Liver (tissue), 9 donors: Measurements from ENCODE around the gene TP63. TPM values are rescaled to one million over a fixed set of nuclear protein-coding genes. Genes with fewer than 3 reads are reported as not detected.
A peak's percentile ranks its signal among the peaks of the same experiment; 100 is the strongest.
"Not testable (repeated sequence)": the region's sequence is repeated elsewhere in the genome, so short reads cannot be mapped to it uniquely, and the experiment has no call there.

Source experiments
- DNase-seq: peaks from one replicate; pipeline ENCODE4 v3.0.0-alpha.2; 2017; ENCODE audit warnings: low spot score
- H3K27ac ChIP-seq, 2 donors: one replicate each; pipeline ENCODE4 v1.7.0; 2013; ENCODE audit warnings: inconsistent platforms in 2 of 2, low read length in 2 of 2, control low read depth in 1 of 2, low read depth in 1 of 2, mild to moderate bottlenecking in 1 of 2
- H3K27me3 ChIP-seq, 4 donors: one replicate each; pipeline versions ENCODE4 v1.6.1 to v1.7.0; 2013; ENCODE audit warnings: low read length in 3 of 4, inconsistent platforms in 1 of 4, mild to moderate bottlenecking in 1 of 4, moderate library complexity in 1 of 4; ENCODE audit not compliant: control insufficient read depth in 4 of 4, insufficient read depth in 4 of 4
- H3K36me3 ChIP-seq, 4 donors: one replicate each; pipeline versions ENCODE4 v1.6.1 to v1.7.0; 2013; ENCODE audit warnings: low read length in 3 of 4, mild to moderate bottlenecking in 3 of 4, low read depth in 1 of 4, moderate library complexity in 1 of 4; ENCODE audit not compliant: control insufficient read depth in 4 of 4, insufficient read depth in 3 of 4
- H3K4me1 ChIP-seq, 4 donors: one replicate each; pipeline versions ENCODE4 v1.6.1 to v1.7.0; 2013; ENCODE audit warnings: low read length in 3 of 4, mild to moderate bottlenecking in 3 of 4, moderate library complexity in 1 of 4; ENCODE audit not compliant: control insufficient read depth in 4 of 4, insufficient read depth in 4 of 4
- H3K4me3 ChIP-seq, 3 donors: one replicate each; pipeline versions ENCODE4 v1.6.1 to v1.7.0; 2013; ENCODE audit warnings: low read length in 3 of 3, control low read depth in 1 of 3, low read depth in 1 of 3, mild to moderate bottlenecking in 1 of 3
- H3K9ac ChIP-seq, 2 donors: one replicate each; pipeline ENCODE4 v1.7.0; 2013; ENCODE audit warnings: low read length in 2 of 2, mild to moderate bottlenecking in 2 of 2, moderate library complexity in 2 of 2, control low read depth in 1 of 2, low read depth in 1 of 2
- H3K9me3 ChIP-seq, 4 donors: one replicate each; pipeline versions ENCODE4 v1.6.1 to v1.7.0; 2013; ENCODE audit warnings: low read length in 3 of 4; ENCODE audit not compliant: control insufficient read depth in 4 of 4
- ATF3 ChIP-seq: IDR thresholded peaks from 2 replicates; pipeline ENCODE4 v1.6.1; 2016; ENCODE audit warnings: antibody characterized with exemption
- FOXA1 ChIP-seq: IDR thresholded peaks from 2 replicates; pipeline ENCODE4 v1.6.1; 2016; ENCODE audit warnings: antibody characterized with exemption
- HNF4A ChIP-seq, 2 donors: conservative IDR thresholded peaks; 2 replicates each; pipeline ENCODE4 v1.6.1; 2016; ENCODE audit warnings: antibody characterized with exemption in 2 of 2, mild to moderate bottlenecking in 2 of 2
- HNF4G ChIP-seq: IDR thresholded peaks from 2 replicates; pipeline ENCODE4 v1.6.1; 2016; ENCODE audit warnings: antibody characterized with exemption
- JUND ChIP-seq, 2 donors: IDR thresholded peaks; 2 replicates each; pipeline ENCODE4 v1.6.1; 2016; ENCODE audit warnings: antibody characterized with exemption in 2 of 2
- MAX ChIP-seq: IDR thresholded peaks from 2 replicates; pipeline ENCODE4 v1.6.1; 2016; ENCODE audit warnings: antibody characterized with exemption
- RAD21 ChIP-seq, 2 donors: IDR thresholded peaks; 2 replicates each; pipeline ENCODE4 v1.6.1; 2016; ENCODE audit warnings: antibody characterized with exemption in 2 of 2, mild to moderate bottlenecking in 2 of 2
- RXRA ChIP-seq, 2 donors: IDR thresholded peaks; 2 replicates each; pipeline ENCODE4 v1.6.1; 2017 to 2018; ENCODE audit warnings: antibody characterized with exemption in 2 of 2, mild to moderate bottlenecking in 1 of 2
- TAF1 ChIP-seq: conservative IDR thresholded peaks from 2 replicates; pipeline ENCODE4 v1.6.1; 2016; ENCODE audit warnings: antibody characterized with exemption, mild to moderate bottlenecking
- YY1 ChIP-seq: IDR thresholded peaks from 2 replicates; pipeline ENCODE4 v1.6.1; 2016; ENCODE audit warnings: antibody characterized with exemption, mild to moderate bottlenecking
- ZBTB33 ChIP-seq: IDR thresholded peaks from 2 replicates; pipeline ENCODE4 v1.6.1; 2016; ENCODE audit warnings: antibody characterized with exemption
- WGBS: extraction: QIAGEN DNeasy Blood & Tissue Kit; methylation state at CpG from one replicate; pipeline ENCODE4 v1.1.7; 2013; 5-methylcytosine and 5-hydroxymethylcytosine counted together
- polyA plus RNA-seq, 2 donors: library from polyadenylated mRNA; stranded (reverse) in 1 of 2; unstranded in 1 of 2; fragments of 200-250 nt in 1 of 2; fragments of >200 nt in 1 of 2; fragmentation: Nextera tagmentation in 1 of 2; extraction: Ambion mirVana in 1 of 2; gene quantifications; one replicate each; pipeline versions ENCODE4 v1.2.1 to v1.2.3, GENCODE V29; 2013 to 2015
- total RNA-seq, 2 donors: library from RNA; depleted of rRNA; stranded (reverse); fragments of >200 nt; gene quantifications; one replicate each; pipeline ENCODE4 v1.2.3, GENCODE V29; 2014
- donor health status: healthy.
- donor health status: healthy.
- donor health status: healthy.
- donor health status: healthy.
- donor health status: healthy.

TP63 gene
- total and polyA plus RNA-seq, 4 donors = under 0.01 to 0.08 (median 0.05) TPM; not detected in 1

GRCh38 chr3:189590223-189590622, 41.0 kb upstream of the TP63 start:
- Histone ChIP-seq H3K9ac (no peak overlapping the region), H3K27me3 (no peaks in the 10 kb centered on the region), H3K9me3 (peaks cover 0 to 3% (median 0%) of the 10 kb centered on the region in 4 donors), H3K4me3 (no peak overlapping the region), H3K27ac (no peak overlapping the region), H3K4me1 (peaks cover 0 to 4% (median 0%) of the 10 kb centered on the region in 4 donors), H3K36me3 (no peaks in the 10 kb centered on the region)
- no peak for TF ChIP-seq ATF3
- no peak for TF ChIP-seq JUND (IDR thresholded peaks at IDR 0.05)
- TF ChIP-seq FOXA1 = no peak
- no peak for TF ChIP-seq TAF1
- TF ChIP-seq MAX = no peak
- no peak for TF ChIP-seq HNF4G
- TF ChIP-seq ZBTB33 = no peak
- WGBS = 86% methylated on average over 3 of the region's 3 CpGs
- DNase-seq = no peak

- Histone ChIP-seq H3K9me3 (peaks cover 0 to 3% (median 0%) of the 10 kb centered on the region in 4 donors), H3K9ac (no peak overlapping the region), H3K4me1 (no peaks in the 10 kb centered on the region), H3K27ac (no peak overlapping the region), H3K27me3 (no peaks in the 10 kb centered on the region), H3K36me3 (no peaks in the 10 kb centered on the region), H3K4me3 (no peak overlapping the region)
- DNase-seq = no peak
- TF ChIP-seq YY1 (no peak), HNF4G (no peak), JUND (IDR thresholded peaks at IDR 0.05) (no peak), RXRA (IDR thresholded peaks at IDR 0.05) (peak in 1 of 2 donors; percentile 15), RAD21 (IDR thresholded peaks at IDR 0.05) (peak in 1 of 2 donors; percentile 12), ATF3 (peak; percentile 27), HNF4A (conservative IDR thresholded peaks at IDR 0.05) (peak in 1 of 2 donors; percentile 12)
These were observed 37.6 kb upstream of the TP63 start for GRCh38 chr3:189593581-189593980.

GRCh38 chr3:189596078-189596979, 34.9 kb upstream of the TP63 start:
- 95% methylated on average over 45 of the region's 45 CpGs for WGBS
- DNase-seq, H3K4me3 ChIP-seq, H3K27ac ChIP-seq, H3K9me3 ChIP-seq, H3K27me3 ChIP-seq, H3K36me3 ChIP-seq, H3K9ac ChIP-seq, H3K4me1 ChIP-seq: not testable (repeated sequence)
